Right atrium auricular region (tissue), 2 donors: ENCODE data around the gene RBCK1. TPM values are rescaled to one million over a fixed set of nuclear protein-coding genes. Genes with fewer than 3 reads are reported as not detected.

Source experiments
- DNase-seq: peaks from one replicate; pipeline ENCODE4 v3.0.0-alpha.2; 2019; ENCODE audit warnings: low spot score
- H3K27ac ChIP-seq, 2 donors: fragments of 200-600 bp; sonication (generic); 1 replicate in 1 of 2; 2 replicates in 1 of 2; pipeline ENCODE4 v1.5.1; 2016 to 2019
- H3K27me3 ChIP-seq, 2 donors: fragments of 200-600 bp; sonication (generic); one replicate each; pipeline versions ENCODE4 v1.5.1 to v1.6.0; 2017 to 2019
- H3K36me3 ChIP-seq: fragments of 200-600 bp; sonication (generic); one replicate; pipeline ENCODE4 v1.5.1; 2016
- H3K4me1 ChIP-seq, 2 donors: fragments of 200-600 bp; sonication (generic); one replicate each; pipeline versions ENCODE4 v1.5.1 to v1.6.0; 2017 to 2019
- H3K4me3 ChIP-seq, 2 donors: fragments of 200-600 bp; sonication (generic); 1 replicate in 1 of 2; 2 replicates in 1 of 2; pipeline ENCODE4 v1.5.1; 2017 to 2019; ENCODE audit warnings: mild to moderate bottlenecking in 1 of 2, moderate library complexity in 1 of 2
- H3K9me3 ChIP-seq, 2 donors: fragments of 200-600 bp; sonication (generic); one replicate each; pipeline ENCODE4 v1.5.1; 2019
- total RNA-seq, 2 donors: library from RNA; depleted of rRNA; stranded (reverse); fragments of >200 nt; gene quantifications; one replicate each; pipeline ENCODE4 v1.1.0, GENCODE V29; 2016
- TF ChIP-seq, protein P1 (sequence below), 2 donors: fragments of 200-600 bp; sonication (generic); IDR thresholded peaks; one replicate each; pipeline ENCODE4 v1.5.1; 2019; ENCODE audit warnings: antibody characterized with exemption in 2 of 2

RBCK1 gene
- total RNA-seq, 2 donors from 2014 or later: 43.6 to 48.8 TPM

DNA sequence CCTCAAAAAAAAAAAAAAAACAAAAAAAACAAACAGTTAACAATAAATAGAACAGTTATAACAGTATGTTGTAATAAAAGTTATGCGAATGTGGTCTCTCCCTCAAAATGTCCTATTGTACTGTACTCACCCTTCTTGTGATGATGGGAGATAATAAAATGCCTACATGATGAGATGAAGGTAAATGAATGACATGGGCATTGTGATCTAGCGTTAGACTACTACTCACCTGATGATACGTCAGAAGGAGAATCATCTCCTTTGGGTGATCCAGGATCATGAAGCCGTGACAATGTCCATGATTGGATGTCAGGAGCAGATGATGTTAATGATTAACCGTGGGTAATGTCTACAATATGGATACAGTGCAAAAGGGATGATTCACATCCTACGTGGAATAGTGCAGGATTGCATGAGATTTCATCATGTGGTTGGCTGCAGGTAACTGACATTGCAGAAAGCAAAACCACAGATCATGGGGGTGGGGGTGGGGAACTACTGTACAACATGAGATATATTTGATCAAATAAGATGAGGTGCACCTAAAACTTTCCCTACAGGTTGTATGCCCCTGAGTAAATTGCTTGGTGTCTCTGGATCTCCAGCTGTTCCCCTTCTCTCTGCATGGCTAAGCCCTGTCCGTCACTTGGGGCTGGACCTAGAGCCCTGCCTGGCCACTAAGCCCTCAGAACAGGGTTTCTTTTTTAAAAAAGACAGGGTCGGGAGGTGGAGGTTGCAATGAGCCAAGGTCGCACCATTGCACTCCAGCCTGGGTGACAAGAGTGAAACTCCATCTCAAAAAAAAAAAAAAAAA lies 6.2 kb upstream of the RBCK1 start:
- no peak for DNase-seq
- Histone ChIP-seq H3K27me3 (no peaks in the 10 kb centered on the region), H3K36me3 (no peaks in the 10 kb centered on the region), H3K4me1 (peaks cover 0 to under 1% of the 10 kb centered on the region in 2 donors), H3K9me3 (no peaks in the 10 kb centered on the region), H3K4me3 (no peak overlapping the region), H3K27ac (no peak overlapping the region)
- TF ChIP-seq, protein P1, sequence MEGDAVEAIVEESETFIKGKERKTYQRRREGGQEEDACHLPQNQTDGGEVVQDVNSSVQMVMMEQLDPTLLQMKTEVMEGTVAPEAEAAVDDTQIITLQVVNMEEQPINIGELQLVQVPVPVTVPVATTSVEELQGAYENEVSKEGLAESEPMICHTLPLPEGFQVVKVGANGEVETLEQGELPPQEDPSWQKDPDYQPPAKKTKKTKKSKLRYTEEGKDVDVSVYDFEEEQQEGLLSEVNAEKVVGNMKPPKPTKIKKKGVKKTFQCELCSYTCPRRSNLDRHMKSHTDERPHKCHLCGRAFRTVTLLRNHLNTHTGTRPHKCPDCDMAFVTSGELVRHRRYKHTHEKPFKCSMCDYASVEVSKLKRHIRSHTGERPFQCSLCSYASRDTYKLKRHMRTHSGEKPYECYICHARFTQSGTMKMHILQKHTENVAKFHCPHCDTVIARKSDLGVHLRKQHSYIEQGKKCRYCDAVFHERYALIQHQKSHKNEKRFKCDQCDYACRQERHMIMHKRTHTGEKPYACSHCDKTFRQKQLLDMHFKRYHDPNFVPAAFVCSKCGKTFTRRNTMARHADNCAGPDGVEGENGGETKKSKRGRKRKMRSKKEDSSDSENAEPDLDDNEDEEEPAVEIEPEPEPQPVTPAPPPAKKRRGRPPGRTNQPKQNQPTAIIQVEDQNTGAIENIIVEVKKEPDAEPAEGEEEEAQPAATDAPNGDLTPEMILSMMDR (IDR thresholded peaks at IDR 0.05): no peak

DNA sequence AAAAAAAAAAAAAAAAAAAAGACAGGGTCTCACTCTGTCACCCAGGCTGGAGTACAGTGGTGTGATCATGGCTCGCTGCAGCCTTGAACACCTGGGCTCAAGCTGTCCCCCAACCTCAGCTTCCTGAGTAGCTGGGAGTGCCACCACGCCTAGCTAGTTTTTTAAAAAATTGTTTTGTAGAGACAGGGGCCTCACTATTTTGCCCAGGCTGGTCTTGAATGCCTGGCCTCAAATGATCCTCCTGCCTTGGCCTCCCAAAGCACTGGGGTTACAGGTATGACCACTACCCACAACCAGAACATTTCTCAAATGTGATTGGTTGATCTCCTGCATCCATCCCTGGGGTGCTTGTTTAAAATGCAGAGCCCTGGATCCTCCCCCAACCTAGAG lies 5.6 kb upstream of the RBCK1 start:
- Histone ChIP-seq H3K27me3 (no peaks in the 10 kb centered on the region), H3K27ac (no peak overlapping the region), H3K9me3 (no peaks in the 10 kb centered on the region), H3K4me3 (no peak overlapping the region), H3K36me3 (no peaks in the 10 kb centered on the region), H3K4me1 (peaks cover 0 to 6% of the 10 kb centered on the region in 2 donors)
- TF ChIP-seq, protein P1 (IDR thresholded peaks at IDR 0.05): no peak
- DNase-seq: no peak

DNA sequence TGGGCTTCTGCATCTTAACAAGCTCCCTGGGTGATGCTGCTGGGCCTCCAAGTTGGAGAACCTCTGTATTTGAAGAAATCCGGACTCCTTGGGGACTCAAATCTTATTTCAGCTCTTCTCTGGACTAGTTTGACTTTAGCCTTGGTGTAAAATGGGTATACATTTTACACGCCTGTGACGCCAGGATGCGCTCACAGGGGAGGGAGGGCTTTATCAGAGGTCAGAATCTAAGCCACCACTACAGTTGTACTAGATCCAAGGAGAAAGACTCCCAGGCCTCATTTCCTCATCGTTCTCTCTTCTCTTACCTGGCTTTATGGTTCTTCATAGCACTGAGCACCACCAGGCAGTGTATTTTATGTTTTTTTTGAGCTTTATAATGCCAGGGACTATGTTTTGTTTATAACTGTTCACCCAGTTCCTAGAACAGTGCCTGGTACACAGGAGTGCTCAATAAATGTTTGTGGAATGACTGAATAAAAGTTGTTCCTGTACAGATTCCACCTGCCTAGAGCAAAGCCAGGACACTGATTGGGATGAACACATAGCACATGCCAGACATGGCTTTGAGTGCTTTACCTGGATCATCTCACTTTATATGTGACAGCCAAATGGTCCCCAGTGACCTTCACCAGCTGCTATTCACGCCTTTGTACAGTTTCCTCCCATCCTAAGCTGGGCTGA lies 5.1 kb upstream of the RBCK1 start:
- peaks cover 0 to 6% of the 10 kb centered on the region in 2 donors for H3K4me1 ChIP-seq
- no peaks in the 10 kb centered on the region for H3K36me3 ChIP-seq
- no peak overlapping the region for H3K27ac ChIP-seq
- TF ChIP-seq, protein P1 (IDR thresholded peaks at IDR 0.05): no peak
- H3K27me3 ChIP-seq: no peaks in the 10 kb centered on the region
- no peak overlapping the region for H3K4me3 ChIP-seq
- no peak for DNase-seq
- no peaks in the 10 kb centered on the region for H3K9me3 ChIP-seq

DNA sequence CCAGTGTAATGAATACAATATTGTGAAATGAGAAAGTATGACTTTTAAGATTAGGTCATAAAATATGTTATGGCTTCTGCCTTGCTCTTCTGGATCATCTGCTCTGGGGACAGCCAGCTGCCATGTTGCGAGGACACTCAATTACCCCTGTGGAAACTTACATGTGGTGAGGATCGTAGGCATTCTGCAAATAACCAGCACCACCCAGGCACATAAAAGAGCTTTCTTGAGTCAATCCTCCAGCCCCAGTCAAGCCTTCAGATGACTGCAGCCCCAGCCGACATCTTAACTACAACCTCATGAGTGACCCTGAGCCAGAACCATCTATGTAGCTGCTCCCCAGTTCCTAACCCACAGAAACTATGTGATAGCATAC lies 4.5 kb upstream of the RBCK1 start:
- TF ChIP-seq, protein P1 (IDR thresholded peaks at IDR 0.05): no peak
- H3K4me3 ChIP-seq: no peak overlapping the region
- no peaks in the 10 kb centered on the region for H3K9me3 ChIP-seq
- H3K36me3 ChIP-seq: no peaks in the 10 kb centered on the region
- H3K27me3 ChIP-seq: no peaks in the 10 kb centered on the region
- H3K27ac ChIP-seq: no peak overlapping the region
- H3K4me1 ChIP-seq: peaks cover 0 to 6% of the 10 kb centered on the region in 2 donors
- no peak for DNase-seq

DNA sequence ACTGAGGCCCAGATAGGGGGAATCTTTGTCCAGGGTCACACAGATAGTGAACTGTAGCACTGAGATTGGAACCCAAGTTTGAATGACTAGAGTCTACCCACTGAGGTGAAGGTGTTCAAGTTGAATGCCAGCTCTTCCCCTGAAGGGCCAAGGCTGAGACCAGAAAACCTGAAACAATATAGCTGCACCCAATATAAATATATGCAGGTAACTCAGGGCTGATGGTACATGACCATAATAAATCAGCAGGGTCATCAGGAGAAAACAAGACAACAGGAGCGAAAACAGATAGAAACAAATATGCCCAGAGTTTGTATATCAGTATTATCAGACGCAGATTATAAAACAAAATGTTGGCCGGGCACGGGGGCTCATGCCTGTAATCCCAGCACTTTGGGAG lies 4.0 kb upstream of the RBCK1 start:
- DNase-seq: no peak
- no peaks in the 10 kb centered on the region for H3K9me3 ChIP-seq
- TF ChIP-seq, protein P1 (IDR thresholded peaks at IDR 0.05): no peak
- peaks cover 0 to 11% of the 10 kb centered on the region in 2 donors for H3K4me1 ChIP-seq
- no peak overlapping the region for H3K27ac ChIP-seq
- H3K4me3 ChIP-seq: no peak overlapping the region
- no peaks in the 10 kb centered on the region for H3K27me3 ChIP-seq
- H3K36me3 ChIP-seq: no peaks in the 10 kb centered on the region
